ENCODE data around the gene WWOX.

- TF ChIP-seq CTCF (IDR thresholded peaks at IDR 0.05; ENCODE audit: poor library complexity) = no peak
- TF ChIP-seq EZH2phosphoT487 (IDR thresholded peaks at IDR 0.05; ENCODE audit: low read depth, severe bottlenecking, unreplicated experiment) = no peak
These were observed 1002.0 kb downstream of the WWOX start for GRCh38 chr16:79101491-79101890.

Data from hepatocyte (in vitro differentiated cells).